ENCODE data around the gene RBCK1.
"Not testable (repeated sequence)": the region's sequence is repeated elsewhere in the genome, so short reads cannot be mapped to it uniquely, and the experiment has no call there.

The RBCK1 gene

DNA sequence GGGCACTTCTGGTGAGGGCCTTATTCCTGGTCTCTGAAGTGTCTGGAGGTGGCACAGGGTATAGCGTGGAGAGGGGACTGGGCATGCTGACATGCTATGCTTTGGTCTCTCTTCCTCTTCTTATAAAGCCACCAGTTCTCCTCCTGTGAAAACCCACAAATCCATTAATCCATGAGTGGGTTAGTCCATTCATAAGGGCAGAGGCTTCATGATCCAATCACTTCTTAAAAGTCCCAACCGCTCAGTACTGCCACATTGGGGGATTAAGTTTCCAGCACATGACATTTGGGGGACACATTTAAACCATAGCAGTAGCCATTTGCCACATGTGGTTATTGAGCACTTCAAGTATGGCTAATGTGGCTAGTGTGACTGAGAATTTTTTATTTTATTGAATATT is 31.3 kb upstream of the RBCK1 start:
- DNase-seq, result no peak

- not testable (repeated sequence) for DNase-seq
Measured at GRCh38 chr20:377578-377977, 30.5 kb upstream of the RBCK1 start.

DNA sequence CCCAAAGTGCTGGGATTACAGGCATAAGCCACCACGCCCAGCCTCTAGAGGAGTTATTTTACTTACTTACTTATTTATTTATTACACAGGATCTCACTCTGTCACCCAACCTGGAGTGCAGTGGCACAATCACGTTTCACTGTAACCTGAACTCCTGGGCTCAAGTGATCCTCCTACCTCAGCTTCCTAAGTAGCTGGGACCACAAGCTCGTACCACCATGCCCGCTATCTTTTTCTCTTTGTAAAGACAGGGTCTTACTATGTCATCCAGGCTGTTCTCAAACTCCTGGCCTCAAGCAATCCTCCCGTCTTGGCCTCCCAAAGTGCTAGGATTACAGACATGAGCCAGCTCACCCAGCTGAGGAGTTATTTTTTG is 29.1 kb upstream of the RBCK1 start:
- no peak for DNase-seq

- no peak for DNase-seq
Measured at GRCh38 chr20:380763-381580, 27.1 kb upstream of the RBCK1 start.

GRCh38 chr20:381581-382290 is 26.4 kb upstream of the RBCK1 start:
- DNase-seq, result peak; percentile 52

DNA sequence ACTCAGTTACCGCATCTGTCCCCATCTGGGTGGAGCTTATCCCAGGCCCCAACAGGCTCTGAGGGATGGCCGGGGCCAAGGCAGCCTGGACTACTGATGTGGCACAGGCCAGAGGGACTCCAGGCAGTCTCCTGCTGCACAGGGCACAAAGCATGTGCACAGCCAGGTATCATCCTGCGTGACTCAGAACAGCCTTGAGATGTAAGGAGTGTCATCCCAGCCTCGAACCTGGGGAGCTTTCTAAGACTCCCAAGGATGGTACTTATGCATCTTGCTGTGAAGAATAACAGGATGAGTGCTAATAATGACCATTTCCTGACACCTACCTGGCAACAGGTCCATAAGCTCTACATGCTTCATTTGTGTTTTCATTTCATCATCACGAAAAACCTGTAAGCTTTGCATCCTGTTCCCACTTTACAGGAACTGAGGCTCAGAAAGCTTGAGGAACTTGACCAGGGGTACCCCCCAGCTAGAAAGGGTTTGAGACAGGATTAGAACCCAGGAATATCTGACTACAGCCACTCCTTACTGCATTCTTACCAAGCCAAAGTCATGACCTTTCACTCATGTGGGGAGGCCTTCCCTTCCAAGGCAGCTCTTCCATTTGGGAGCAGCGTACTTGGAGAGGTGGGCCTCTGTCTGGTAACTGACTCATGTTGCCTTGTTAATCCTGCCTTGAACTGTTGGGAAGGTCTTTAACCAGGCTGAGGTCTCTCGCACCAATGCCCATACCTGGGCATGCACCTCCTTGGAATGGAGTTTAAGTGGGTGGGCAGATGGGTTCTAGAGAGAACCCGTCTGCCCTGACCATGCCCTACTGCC is 25.6 kb upstream of the RBCK1 start:
- no peak for DNase-seq

DNA sequence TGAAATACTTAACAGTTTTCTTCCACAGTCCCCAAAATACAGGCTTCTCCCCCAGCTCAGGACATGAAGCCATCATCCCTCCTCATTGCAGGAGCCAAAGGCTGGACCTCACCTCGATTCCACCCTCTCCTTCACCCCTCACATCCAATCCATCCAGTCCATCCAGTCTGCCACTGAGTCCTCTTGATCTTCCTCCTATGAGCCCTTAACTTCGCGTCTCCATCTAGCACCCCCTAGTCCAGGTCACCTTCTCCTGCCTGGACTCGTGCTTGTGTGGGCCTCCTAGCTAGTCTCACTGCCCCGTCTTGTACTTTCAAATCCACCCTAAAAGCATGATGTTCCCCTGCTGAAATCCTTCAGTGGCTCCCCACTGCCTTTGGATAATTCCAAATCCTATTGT is 24.2 kb upstream of the RBCK1 start:
- DNase-seq, result no peak

- DNase-seq, result no peak
Measured at GRCh38 chr20:384723-385122, 23.4 kb upstream of the RBCK1 start.

DNA sequence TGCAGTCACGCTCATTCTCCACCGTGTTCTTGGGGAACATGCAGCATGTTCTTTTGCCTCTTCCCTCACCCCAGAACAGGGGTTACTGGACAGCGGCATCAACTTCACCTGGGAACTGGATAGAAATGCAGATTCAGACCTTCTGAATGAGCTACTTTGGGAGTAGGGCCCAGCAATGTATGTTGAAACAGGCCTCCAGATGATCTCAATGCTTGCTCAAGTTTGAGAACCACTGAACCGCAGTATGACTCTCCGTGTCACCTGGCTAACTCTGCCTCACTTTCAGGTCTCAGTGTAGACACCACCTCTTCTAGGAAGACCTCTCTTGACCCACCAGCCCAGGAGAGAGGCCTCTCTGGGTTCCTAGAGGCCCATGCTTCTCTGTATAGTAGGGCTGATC is 22.7 kb upstream of the RBCK1 start:
- DNase-seq, result no peak

DNA sequence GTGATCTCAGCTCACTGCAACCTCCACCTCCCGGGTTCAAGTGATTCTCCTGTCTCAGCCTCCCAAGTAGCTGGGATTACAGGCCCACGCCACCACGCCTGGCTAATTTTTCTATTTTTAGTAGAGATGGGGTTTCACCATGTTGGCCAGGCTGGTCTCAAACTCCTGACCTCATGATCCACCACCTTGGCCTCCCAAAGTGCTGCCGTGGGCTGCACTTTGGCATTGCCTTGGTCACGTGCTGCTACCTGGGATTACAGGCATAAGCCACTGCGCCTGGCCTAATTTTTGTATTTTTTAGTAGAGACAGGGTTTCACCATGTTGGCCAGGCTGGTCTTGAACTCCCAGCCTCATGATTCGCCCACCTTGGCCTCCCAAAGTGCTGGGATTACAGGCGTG is 21.5 kb upstream of the RBCK1 start:
- not testable (repeated sequence) for DNase-seq

DNA sequence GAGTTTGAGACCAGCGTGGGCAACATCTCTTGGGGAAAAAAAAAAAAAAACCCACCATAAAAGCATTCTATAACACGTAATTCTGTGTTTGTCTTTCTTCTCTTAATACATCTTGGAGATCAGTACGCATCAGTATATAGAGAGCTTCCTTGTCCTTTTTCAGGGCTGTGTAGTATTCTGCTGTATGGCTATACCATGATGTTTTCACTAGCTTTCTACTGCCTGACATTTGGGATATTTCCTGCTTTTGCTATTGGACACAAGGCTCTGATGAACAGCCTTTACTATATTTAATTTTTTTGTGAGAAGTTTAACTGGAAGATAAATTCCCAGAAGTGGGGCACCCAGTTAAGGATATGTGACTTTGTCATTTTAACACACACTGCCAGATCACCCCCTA is 20.6 kb upstream of the RBCK1 start:
- DNase-seq, result no peak

DNA sequence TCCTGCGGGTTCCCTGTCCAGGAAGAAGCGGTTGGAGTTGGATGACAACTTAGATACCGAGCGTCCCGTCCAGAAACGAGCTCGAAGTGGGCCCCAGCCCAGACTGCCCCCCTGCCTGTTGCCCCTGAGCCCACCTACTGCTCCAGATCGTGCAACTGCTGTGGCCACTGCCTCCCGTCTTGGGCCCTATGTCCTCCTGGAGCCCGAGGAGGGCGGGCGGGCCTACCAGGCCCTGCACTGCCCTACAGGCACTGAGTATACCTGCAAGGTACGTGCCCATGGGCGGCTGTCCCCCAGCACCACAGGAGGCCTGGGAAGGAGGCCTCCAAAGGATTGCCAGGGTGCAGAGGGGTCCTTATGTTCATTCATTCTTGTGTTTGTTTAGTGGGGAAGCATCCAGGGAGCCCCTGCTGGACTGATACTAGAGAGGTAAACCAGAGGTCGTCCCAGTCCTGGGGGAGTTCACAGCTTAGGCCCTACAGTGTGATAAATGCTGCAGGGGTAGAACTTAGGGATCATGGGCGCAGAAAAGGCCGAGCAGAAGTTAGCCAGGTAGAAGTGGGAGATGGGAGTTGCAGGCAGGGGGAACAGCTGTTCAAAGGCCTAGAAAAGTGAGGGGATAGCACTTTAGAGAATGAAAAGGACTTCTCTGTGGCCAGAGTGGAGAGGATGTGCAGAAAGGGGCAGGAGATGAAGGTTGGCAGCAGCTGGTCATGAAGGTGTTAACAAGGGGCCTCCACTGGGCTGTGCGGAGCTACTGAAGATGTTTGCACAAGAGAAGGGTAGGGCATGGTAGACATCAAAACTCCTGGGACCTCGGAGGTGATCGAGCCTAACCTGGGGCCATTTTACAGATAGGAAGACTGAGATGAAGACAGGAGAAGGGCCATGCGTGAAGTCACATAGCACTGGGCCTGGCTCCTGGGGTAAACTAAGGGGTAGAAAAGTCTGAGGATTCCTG is 19.8 kb upstream of the RBCK1 start:
- no peak for DNase-seq

DNA sequence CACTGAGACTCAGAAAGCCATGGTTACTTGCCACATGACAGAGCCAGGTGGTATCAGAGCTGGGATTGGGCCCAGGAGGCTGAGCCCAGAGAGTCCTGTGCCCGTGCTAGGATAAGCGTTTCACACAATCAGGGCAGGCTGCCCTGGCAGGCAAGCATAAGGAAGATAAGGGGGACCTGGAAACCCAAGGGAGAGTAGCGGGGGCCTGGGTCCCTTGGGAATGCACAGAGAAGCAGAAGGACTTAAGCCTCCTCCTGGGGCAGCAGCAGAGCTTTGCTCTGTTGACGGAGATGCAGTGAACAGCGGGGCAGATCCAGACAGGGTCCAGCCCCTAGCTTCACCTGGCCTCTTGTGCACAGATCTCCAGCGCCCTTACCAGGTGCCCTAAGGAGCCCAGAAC is 18.9 kb upstream of the RBCK1 start:
- no peak for DNase-seq

- no peak for DNase-seq
Measured at GRCh38 chr20:391041-391711, 16.9 kb upstream of the RBCK1 start.

DNA sequence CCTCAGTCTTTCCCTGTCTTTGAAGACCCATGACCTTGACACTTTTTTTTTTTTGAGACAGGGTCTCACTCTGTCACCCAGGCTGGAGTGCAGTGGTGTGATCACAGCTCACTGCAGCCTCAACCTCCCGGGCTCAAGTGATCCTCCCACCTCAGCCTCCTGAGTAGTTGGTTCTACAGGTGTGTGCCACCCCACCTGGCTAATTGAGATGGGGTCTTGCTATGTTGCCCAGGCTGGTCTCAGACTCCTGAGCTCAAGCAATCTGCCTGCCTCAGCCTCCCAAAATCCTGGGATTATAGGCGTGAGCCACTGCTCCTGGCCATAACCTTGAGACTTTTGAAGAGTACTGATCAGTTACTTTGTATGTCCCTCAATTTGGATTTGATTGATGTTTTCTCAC is 14.8 kb upstream of the RBCK1 start:
- DNase-seq, result not testable (repeated sequence)

GRCh38 chr20:396252-396618 is 11.9 kb upstream of the RBCK1 start:
- DNase-seq, result no peak

GRCh38 chr20:396619-397431 is 11.3 kb upstream of the RBCK1 start:
- DNase-seq, result no peak

DNA sequence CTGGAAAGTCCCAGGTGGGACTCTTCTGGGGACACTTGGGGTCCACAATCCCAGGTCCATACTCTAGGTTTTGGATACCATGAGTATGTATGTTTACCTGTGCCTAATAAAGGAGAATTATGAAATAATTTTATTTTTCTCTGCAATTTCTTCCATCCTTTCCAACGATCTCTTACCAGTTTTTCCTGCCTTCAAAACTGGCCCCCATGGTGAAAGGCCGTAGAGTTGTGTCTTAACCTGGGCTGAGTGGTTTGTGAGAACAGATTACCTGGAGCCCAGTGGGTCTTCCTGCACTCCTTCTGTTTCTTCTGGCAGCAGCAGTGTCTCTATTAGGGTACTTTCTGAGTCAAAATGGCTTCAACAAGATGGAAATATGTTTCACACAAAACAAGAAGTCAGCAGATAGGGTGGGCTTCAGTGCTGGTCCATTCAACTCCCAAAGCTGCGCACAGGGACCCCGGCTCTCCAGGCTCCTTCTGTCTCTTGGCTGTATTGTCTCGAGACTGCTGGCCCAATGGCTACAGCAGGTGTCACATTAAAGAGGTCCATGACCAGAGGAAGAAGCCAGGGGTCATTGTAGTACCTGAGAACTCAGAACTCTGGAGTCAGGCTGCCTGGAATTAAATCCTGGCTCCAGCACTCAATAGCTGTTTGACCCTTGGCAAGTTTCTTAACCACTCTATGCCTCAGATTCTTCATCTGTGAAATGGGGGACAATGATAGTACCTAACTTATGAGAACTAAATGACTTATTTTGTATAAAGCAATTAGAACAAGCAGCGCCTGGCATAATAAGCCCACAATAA is 10.5 kb upstream of the RBCK1 start:
- no peak for DNase-seq

DNA sequence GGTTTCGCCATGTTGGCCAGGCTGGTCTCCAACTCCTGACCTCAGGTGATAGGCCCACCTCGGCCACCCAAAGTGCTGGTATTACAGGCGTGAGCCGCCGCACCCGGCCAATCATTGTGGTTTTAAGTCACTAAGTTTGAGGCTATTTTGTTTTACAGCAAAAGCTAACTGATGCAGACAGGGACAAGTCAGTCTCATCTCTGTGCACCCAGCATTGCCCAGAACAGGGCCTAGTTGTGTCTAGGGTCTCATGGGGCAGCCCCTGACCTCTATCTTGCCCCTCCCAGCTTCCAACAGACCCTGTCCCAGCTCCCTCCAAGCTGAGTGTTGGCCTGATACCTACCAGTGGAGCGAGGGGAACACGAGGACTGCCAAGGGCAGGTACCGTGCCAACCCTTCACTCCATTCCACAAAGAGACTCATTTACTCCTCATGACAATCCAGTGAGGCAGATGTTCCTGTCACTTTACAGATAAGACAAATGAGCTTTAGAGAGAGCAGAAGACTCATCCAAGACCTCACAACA is 8.9 kb upstream of the RBCK1 start:
- no peak for DNase-seq

- no peak for DNase-seq
Measured at GRCh38 chr20:400128-400453, 8.0 kb upstream of the RBCK1 start.

Measured in SIG-M5 (cell line).